Activated CD4-positive, alpha-beta memory T cell treated with anti-CD3 and anti-CD28 coated beads, Interleukin-2, amount 10 ng/mL, durations not matched to agents 7 days and 5 days (primary cell): ENCODE results near the gene GAS2L1. TPM values are rescaled to one million over a fixed set of nuclear protein-coding genes. Genes with fewer than 3 reads are reported as not detected.

ENCODE experiments used
- total RNA-seq, 2 experiments: library from RNA; stranded (reverse); gene quantifications; one replicate each; pipeline ENCODE4 v1.2.3, GENCODE V29; 2021

GAS2L1 gene
- total RNA-seq, 2 experiments from 2014 or later: 22.5 to 23.4 TPM

Other genes starting within 250 kb of the GAS2L1 start
- not detected for gene C22orf31, start 244.8 kb upstream of the GAS2L1 start, total RNA-seq
- not detected for gene KREMEN1, start 233.6 kb upstream of the GAS2L1 start, total RNA-seq
- gene EMID1, start 100.8 kb upstream of the GAS2L1 start, total RNA-seq: under 1 TPM in 1 of 2 experiments, not detected in 1; 0.18 TPM
- 10 to 100 TPM; 27.8 to 28.8 TPM for gene RHBDD3, start 38.7 kb upstream of the GAS2L1 start, total RNA-seq
- 100 to 1,000 TPM; 308 to 311 TPM for gene EWSR1, start 38.4 kb upstream of the GAS2L1 start, total RNA-seq
- gene RASL10A, start 9.0 kb downstream of the GAS2L1 start, total RNA-seq: under 1 TPM; 0.38 to 0.78 TPM
- gene AP1B1, start 81.9 kb downstream of the GAS2L1 start, total RNA-seq: 10 to 100 TPM; 70.2 to 71.4 TPM
- not detected for gene RFPL1, start 131.9 kb downstream of the GAS2L1 start, total RNA-seq
- gene NEFH, start 173.6 kb downstream of the GAS2L1 start, total RNA-seq: 1 to 10 TPM; 2.7 to 2.9 TPM
- gene THOC5, start 247.1 kb downstream of the GAS2L1 start, total RNA-seq: 10 to 100 TPM; 41.6 to 56.2 TPM